ENCODE data around the gene OPA3. TPM values are rescaled to one million over a fixed set of nuclear protein-coding genes. Genes with fewer than 3 reads are reported as not detected.

The OPA3 gene
- total RNA-seq, 1 donor from 2014 or later: 14.4 TPM

- no peaks in the 10 kb centered on the region for H3K36me3 Mint-ChIP-seq (ENCODE audit: insufficient read depth)
- peaks cover 71% of the 10 kb centered on the region for H3K27me3 Mint-ChIP-seq
- no peak for DNase-seq (ENCODE audit: low spot score, unreplicated experiment)
- no peaks in the 10 kb centered on the region for H3K9me3 Mint-ChIP-seq (ENCODE audit: low read depth)
- H3K4me1 Mint-ChIP-seq (ENCODE audit: low read depth): no peaks in the 10 kb centered on the region
- no peak overlapping the region for H3K27ac Mint-ChIP-seq
- TF ChIP-seq CTCF (IDR thresholded peaks at IDR 0.05; ENCODE audit: unreplicated experiment): no peak
- H3K4me3 Mint-ChIP-seq (ENCODE audit: low read depth): no peak overlapping the region
Measured at GRCh38 chr19:45601115-45601514, 16.5 kb upstream of the OPA3 start.

- Mint-ChIP-seq H3K4me1 (ENCODE audit: low read depth) (no peaks in the 10 kb centered on the region), H3K36me3 (ENCODE audit: insufficient read depth) (no peaks in the 10 kb centered on the region), H3K27me3 (peaks cover 78% of the 10 kb centered on the region), H3K4me3 (ENCODE audit: low read depth) (no peak overlapping the region), H3K27ac (no peak overlapping the region), H3K9me3 (ENCODE audit: low read depth) (no peaks in the 10 kb centered on the region)
- DNase-seq (ENCODE audit: low spot score, unreplicated experiment): no peak
- TF ChIP-seq CTCF (IDR thresholded peaks at IDR 0.05; ENCODE audit: unreplicated experiment): no peak
Measured at GRCh38 chr19:45600340-45600885, 15.8 kb upstream of the OPA3 start.

- Mint-ChIP-seq H3K9me3 (ENCODE audit: low read depth) (no peaks in the 10 kb centered on the region), H3K27me3 (peaks cover 80% of the 10 kb centered on the region), H3K4me1 (ENCODE audit: low read depth) (no peaks in the 10 kb centered on the region), H3K27ac (no peak overlapping the region), H3K36me3 (ENCODE audit: insufficient read depth) (no peaks in the 10 kb centered on the region), H3K4me3 (ENCODE audit: low read depth) (no peak overlapping the region)
- no peak for DNase-seq (ENCODE audit: low spot score, unreplicated experiment)
- no peak for TF ChIP-seq CTCF (IDR thresholded peaks at IDR 0.05; ENCODE audit: unreplicated experiment)
Measured at GRCh38 chr19:45599286-45599685, 14.7 kb upstream of the OPA3 start.

- TF ChIP-seq CTCF (IDR thresholded peaks at IDR 0.05; ENCODE audit: unreplicated experiment): no peak
- Mint-ChIP-seq H3K4me3 (ENCODE audit: low read depth) (no peak overlapping the region), H3K9me3 (ENCODE audit: low read depth) (no peaks in the 10 kb centered on the region), H3K4me1 (ENCODE audit: low read depth) (no peaks in the 10 kb centered on the region), H3K27me3 (peaks cover 79% of the 10 kb centered on the region), H3K27ac (no peak overlapping the region), H3K36me3 (ENCODE audit: insufficient read depth) (no peaks in the 10 kb centered on the region)
- no peak for DNase-seq (ENCODE audit: low spot score, unreplicated experiment)
Measured at GRCh38 chr19:45598267-45599001, 13.8 kb upstream of the OPA3 start.

GRCh38 chr19:45597425-45598111 is 13.0 kb upstream of the OPA3 start:
- H3K4me3 Mint-ChIP-seq (ENCODE audit: low read depth): no peak overlapping the region
- no peaks in the 10 kb centered on the region for H3K4me1 Mint-ChIP-seq (ENCODE audit: low read depth)
- TF ChIP-seq CTCF (IDR thresholded peaks at IDR 0.05; ENCODE audit: unreplicated experiment): no peak
- H3K9me3 Mint-ChIP-seq (ENCODE audit: low read depth): no peaks in the 10 kb centered on the region
- H3K27ac Mint-ChIP-seq: no peak overlapping the region
- H3K27me3 Mint-ChIP-seq: peaks cover 71% of the 10 kb centered on the region
- no peak for DNase-seq (ENCODE audit: low spot score, unreplicated experiment)
- no peaks in the 10 kb centered on the region for H3K36me3 Mint-ChIP-seq (ENCODE audit: insufficient read depth)
